ENCODE measurements around the gene NSD1.
"Not testable (repeated sequence)": the region's sequence is repeated elsewhere in the genome, so short reads cannot be mapped to it uniquely, and the experiment has no call there.

NSD1 gene

DNA sequence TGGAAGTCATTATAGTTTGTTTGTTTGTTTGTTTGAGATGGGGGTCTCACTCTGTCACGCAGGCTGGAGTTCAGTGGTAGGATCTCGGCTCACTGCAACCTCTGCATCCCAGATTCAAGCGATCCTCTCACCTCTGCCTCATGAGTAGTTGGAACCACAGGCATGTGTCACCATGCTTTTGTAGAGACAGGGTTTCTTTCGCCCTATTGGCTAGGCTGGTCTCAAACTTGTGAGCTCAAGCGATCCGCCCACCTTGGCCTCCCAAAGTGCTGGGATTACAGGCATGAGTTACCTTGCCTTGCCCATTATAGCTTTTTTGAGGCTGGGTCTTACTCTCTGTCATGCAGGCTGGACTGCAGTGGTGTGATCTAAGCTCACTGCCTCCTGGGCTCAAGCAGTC, 28.8 kb downstream of the NSD1 start:
- no peaks in the 10 kb centered on the region for H3K9me3 ChIP-seq (ENCODE audit: control insufficient read depth, low read length)
- no peak overlapping the region for H3K4me3 ChIP-seq (ENCODE audit: low read length)
- no peaks in the 10 kb centered on the region for H3K27me3 ChIP-seq (replicated peaks; ENCODE audit: control insufficient read depth, insufficient read depth, low read length)
- no peaks in the 10 kb centered on the region for H3K4me1 ChIP-seq (ENCODE audit: control insufficient read depth, insufficient read depth, low read length)
- DNase-seq (ENCODE audit: low read depth), result no peak
- H3K9ac ChIP-seq (ENCODE audit: low read length), result no peak overlapping the region
- peaks cover 16% of the 10 kb centered on the region for H3K36me3 ChIP-seq (ENCODE audit: control insufficient read depth, insufficient read depth, low read length, severe bottlenecking)

DNA sequence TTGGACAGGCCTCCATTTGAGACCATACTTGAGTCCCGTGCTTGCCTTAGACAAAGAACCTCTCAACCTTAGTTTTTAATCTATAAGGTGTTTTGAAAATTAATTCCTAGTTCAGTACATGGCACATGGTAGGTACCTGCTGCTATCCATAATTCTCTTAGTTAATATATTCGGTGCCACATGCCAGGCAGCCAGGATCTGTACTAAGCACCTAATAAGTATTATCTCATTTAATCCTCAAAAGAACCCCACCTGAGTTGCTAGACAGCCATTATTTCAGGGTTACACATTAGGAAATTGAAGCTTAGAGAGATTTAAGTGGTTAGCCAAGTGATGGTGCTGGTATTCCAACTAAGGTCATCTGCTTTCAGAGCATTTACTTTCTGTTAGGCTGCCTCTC, 29.9 kb downstream of the NSD1 start:
- H3K9me3 ChIP-seq (ENCODE audit: control insufficient read depth, low read length), result no peaks in the 10 kb centered on the region
- DNase-seq (ENCODE audit: low read depth), result no peak
- H3K4me3 ChIP-seq (ENCODE audit: low read length), result no peak overlapping the region
- no peaks in the 10 kb centered on the region for H3K27me3 ChIP-seq (replicated peaks; ENCODE audit: control insufficient read depth, insufficient read depth, low read length)
- no peak overlapping the region for H3K9ac ChIP-seq (ENCODE audit: low read length)
- H3K36me3 ChIP-seq (ENCODE audit: control insufficient read depth, insufficient read depth, low read length, severe bottlenecking), result peaks cover 19% of the 10 kb centered on the region
- no peaks in the 10 kb centered on the region for H3K4me1 ChIP-seq (ENCODE audit: control insufficient read depth, insufficient read depth, low read length)

DNA sequence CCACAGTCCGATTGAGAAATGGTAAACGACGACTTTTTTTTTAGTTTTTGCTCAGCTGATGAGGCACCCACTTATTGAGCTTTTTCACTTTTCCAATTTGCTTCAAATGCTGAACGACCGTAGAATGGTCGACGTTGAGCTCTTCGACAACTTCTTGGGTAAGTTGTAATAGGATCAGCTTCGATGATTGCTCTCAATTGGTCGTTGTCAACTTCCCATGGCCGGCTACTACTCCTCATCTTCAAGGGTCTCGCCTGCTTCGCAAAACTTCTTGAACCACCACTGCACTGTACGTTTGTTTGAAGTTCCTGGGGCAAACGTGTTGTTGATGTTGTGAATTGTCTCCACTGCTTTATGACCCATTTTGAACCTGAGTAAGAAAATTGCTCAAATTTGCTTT, 35.7 kb downstream of the NSD1 start:
- peaks cover 23% of the 10 kb centered on the region for H3K36me3 ChIP-seq (ENCODE audit: control insufficient read depth, insufficient read depth, low read length, severe bottlenecking)
- no peaks in the 10 kb centered on the region for H3K9me3 ChIP-seq (ENCODE audit: control insufficient read depth, low read length)
- no peak for DNase-seq (ENCODE audit: low read depth)
- no peaks in the 10 kb centered on the region for H3K27me3 ChIP-seq (replicated peaks; ENCODE audit: control insufficient read depth, insufficient read depth, low read length)
- no peak overlapping the region for H3K4me3 ChIP-seq (ENCODE audit: low read length)
- H3K4me1 ChIP-seq (ENCODE audit: control insufficient read depth, insufficient read depth, low read length), result no peaks in the 10 kb centered on the region
- no peak overlapping the region for H3K9ac ChIP-seq (ENCODE audit: low read length)

DNA sequence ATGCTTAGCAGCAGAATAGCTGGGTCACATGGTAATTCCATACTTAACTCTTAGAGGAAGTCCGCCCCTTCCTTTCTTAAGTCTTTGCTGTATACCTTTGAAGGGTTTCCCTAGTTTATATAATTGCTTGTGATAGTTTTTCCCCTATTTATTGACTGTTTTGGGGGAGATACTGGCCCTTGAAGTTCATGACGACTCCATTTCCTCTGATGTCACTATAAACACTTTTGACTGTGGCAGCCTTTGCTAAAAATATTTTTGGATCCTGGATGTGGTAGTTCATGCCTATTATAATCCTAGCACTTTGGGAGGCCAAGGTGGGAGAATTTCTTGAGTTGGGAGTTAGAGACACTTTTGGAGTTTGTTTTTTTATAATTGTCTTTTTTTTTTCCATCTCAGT, 38.4 kb downstream of the NSD1 start:
- peaks cover 4% of the 10 kb centered on the region for H3K4me1 ChIP-seq (ENCODE audit: control insufficient read depth, insufficient read depth, low read length)

DNA sequence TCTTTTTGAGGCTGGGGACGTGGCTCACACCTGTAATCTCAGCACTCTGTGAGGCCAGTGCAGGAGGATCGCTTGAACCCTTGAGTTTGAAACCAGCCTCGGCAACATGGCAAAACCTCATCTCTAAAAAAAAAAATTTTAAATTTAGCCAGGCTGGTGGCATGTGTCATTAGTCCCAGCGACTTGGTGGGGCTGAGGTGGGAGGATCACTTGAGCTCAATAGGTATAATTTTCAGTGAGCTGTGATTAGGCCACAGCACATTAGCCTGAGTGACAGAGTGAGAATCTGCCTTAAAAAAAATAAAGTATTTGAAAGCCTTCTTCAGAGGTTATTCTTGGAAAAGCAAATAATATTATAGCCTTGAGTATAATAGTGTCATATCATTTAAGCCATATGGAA, 41.8 kb downstream of the NSD1 start:
- Histone ChIP-seq H3K9me3 (ENCODE audit: control insufficient read depth, low read length) (no peaks in the 10 kb centered on the region), H3K4me1 (ENCODE audit: control insufficient read depth, insufficient read depth, low read length) (peaks cover 4% of the 10 kb centered on the region), H3K4me3 (ENCODE audit: low read length) (no peak overlapping the region), H3K9ac (ENCODE audit: low read length) (no peak overlapping the region), H3K27me3 (replicated peaks; ENCODE audit: control insufficient read depth, insufficient read depth, low read length) (no peaks in the 10 kb centered on the region), H3K36me3 (ENCODE audit: control insufficient read depth, insufficient read depth, low read length, severe bottlenecking) (peaks cover 7% of the 10 kb centered on the region)
- no peak for DNase-seq (ENCODE audit: low read depth)

More for the DNA sequence above, 38.4 kb downstream of the NSD1 start:
- DNase-seq (ENCODE audit: low read depth), result no peak
- Histone ChIP-seq H3K4me3 (ENCODE audit: low read length) (no peak overlapping the region), H3K27me3 (replicated peaks; ENCODE audit: control insufficient read depth, insufficient read depth, low read length) (no peaks in the 10 kb centered on the region), H3K9me3 (ENCODE audit: control insufficient read depth, low read length) (no peaks in the 10 kb centered on the region), H3K36me3 (ENCODE audit: control insufficient read depth, insufficient read depth, low read length, severe bottlenecking) (peaks cover 18% of the 10 kb centered on the region), H3K9ac (ENCODE audit: low read length) (no peak overlapping the region)

DNA sequence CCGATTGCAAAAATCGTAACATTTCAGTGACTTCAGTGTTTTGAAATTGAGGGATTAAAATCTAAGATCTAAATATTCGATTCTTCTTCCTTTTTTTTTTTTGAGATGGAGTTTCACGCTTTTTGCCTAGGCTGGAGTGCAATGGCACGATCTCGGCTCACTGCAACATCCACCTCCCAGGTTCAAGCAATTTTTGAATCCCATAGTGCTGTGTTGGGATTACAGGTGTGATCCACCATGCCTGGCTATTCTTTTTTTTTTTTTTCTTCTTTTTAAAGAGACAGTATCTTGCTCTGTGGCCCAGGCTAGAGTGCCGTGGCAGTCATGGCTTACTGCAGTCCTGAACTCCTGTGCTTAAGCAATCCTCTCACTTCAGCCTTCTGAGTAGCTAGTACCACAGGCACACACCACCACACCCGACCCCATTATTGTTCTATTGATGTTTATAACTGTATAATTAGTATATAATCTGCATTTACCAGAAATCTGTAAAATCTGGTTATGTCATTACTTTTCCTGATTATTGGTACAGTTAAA, 42.7 kb downstream of the NSD1 start:
- Histone ChIP-seq H3K4me3 (ENCODE audit: low read length) (no peak overlapping the region), H3K4me1 (ENCODE audit: control insufficient read depth, insufficient read depth, low read length) (peaks cover 4% of the 10 kb centered on the region), H3K27me3 (replicated peaks; ENCODE audit: control insufficient read depth, insufficient read depth, low read length) (no peaks in the 10 kb centered on the region), H3K9ac (ENCODE audit: low read length) (no peak overlapping the region), H3K36me3 (ENCODE audit: control insufficient read depth, insufficient read depth, low read length, severe bottlenecking) (peaks cover 5% of the 10 kb centered on the region), H3K9me3 (ENCODE audit: control insufficient read depth, low read length) (no peaks in the 10 kb centered on the region)
- no peak for DNase-seq (ENCODE audit: low read depth)

DNA sequence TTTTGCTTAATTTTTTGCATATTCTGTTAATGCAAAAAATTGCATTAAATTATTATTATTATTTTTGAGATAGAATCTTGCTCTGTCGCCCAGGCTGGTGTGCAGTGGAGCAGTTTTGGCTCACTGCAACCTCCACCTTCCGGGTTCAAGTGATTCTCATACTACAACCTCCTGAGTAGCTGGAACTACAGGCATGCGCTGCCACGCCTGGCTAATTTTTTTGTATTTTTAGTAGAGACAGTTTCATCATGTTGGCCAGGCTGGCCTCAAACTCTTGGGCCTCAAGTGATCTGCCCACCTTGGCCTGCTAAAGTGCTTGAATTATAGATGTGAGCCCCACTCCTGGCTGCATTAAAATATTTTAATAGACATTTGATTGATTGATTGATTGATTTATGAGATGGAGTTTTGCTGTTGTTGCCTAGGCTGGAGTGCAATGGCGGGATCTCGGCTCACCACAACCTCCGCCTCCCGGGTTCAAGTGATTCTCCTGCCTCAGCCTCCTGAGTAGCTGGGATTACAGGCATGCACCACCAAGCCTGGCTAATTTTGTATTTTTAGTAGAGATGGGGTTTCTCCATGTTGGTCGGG, 44.4 kb downstream of the NSD1 start:
- not testable (repeated sequence) for H3K9me3 ChIP-seq (ENCODE audit: control insufficient read depth, low read length)

DNA sequence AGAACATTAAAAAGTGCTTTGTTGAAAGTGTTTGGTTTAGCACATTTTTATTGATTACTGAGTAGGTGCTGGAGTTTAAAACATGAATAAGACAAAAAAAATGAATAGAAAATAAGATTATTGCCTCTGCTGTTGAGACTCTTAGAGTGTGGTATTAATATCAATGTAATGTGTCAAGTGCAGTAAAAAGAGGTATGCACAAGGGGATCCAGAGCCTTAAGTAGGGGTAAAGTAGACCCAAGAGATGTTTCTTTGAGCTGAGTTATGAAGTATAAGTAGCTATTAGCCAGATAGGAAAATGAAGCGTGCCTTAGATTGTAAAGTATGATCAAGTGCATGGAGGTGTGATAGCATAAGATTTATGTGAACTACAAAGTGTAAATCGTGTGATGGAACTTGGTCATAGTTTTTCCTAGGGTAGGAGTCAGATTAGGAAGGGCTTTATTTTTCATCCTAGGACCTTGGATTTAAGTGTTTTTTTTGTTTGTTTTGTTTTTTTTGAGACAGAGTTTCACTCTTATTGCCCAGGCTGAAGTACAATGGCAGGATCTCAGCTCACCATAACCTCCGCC, 45.2 kb downstream of the NSD1 start:
- no peaks in the 10 kb centered on the region for H3K9me3 ChIP-seq (ENCODE audit: control insufficient read depth, low read length)
- DNase-seq (ENCODE audit: low read depth), result no peak
- H3K36me3 ChIP-seq (ENCODE audit: control insufficient read depth, insufficient read depth, low read length, severe bottlenecking), result peaks cover 2% of the 10 kb centered on the region
- no peak overlapping the region for H3K4me3 ChIP-seq (ENCODE audit: low read length)
- H3K27me3 ChIP-seq (replicated peaks; ENCODE audit: control insufficient read depth, insufficient read depth, low read length), result no peaks in the 10 kb centered on the region
- peaks cover 4% of the 10 kb centered on the region for H3K4me1 ChIP-seq (ENCODE audit: control insufficient read depth, insufficient read depth, low read length)
- H3K9ac ChIP-seq (ENCODE audit: low read length), result no peak overlapping the region

More for the DNA sequence above, 44.4 kb downstream of the NSD1 start:
- H3K4me3 ChIP-seq (ENCODE audit: low read length); DNase-seq (ENCODE audit: low read depth); H3K4me1 ChIP-seq (ENCODE audit: control insufficient read depth, insufficient read depth, low read length); H3K27me3 ChIP-seq (replicated peaks; ENCODE audit: control insufficient read depth, insufficient read depth, low read length); H3K36me3 ChIP-seq (ENCODE audit: control insufficient read depth, insufficient read depth, low read length, severe bottlenecking); H3K9ac ChIP-seq (ENCODE audit: low read length): not testable (repeated sequence)

DNA sequence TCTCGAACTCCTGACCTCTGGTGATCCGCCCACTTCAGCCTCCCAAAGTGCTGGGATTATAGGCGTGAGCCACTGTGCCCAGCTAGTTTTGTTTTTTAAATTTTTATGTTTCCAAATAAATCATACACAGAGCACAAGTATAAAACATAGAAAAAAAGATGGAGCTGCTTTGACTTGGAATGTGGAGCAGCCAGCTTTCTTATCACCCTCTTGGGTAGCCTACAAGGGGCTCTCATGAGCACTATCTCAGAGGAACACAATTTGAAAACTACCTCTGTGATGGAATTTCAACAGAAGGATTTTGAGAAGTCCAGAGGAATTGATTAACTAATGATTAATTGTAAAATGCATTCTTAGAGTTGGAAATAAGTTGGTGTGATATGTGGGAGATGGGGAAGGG, 45.9 kb downstream of the NSD1 start:
- Histone ChIP-seq H3K4me1 (ENCODE audit: control insufficient read depth, insufficient read depth, low read length) (peaks cover 4% of the 10 kb centered on the region), H3K9me3 (ENCODE audit: control insufficient read depth, low read length) (no peaks in the 10 kb centered on the region), H3K9ac (ENCODE audit: low read length) (no peak overlapping the region), H3K27me3 (replicated peaks; ENCODE audit: control insufficient read depth, insufficient read depth, low read length) (no peaks in the 10 kb centered on the region), H3K36me3 (ENCODE audit: control insufficient read depth, insufficient read depth, low read length, severe bottlenecking) (peaks cover 2% of the 10 kb centered on the region), H3K4me3 (ENCODE audit: low read length) (no peak overlapping the region)
- DNase-seq (ENCODE audit: low read depth), result no peak

DNA sequence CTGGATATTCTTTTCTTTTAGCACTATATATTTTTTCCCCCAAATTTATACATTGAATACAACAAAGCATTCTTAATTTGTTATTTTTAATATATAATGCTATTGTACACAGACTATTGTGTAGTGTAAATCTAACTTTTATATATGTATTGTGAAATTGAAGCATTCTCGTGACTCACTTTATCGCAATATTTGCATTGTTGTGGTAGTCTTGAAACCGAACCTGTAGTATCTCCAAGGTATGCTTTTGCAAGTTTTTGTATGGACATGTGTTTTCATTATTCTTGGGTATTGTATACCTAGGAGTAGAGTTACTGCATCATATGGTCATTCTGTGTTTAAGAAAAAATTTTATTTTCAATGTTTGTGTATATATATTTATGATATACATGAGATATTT, 49.6 kb downstream of the NSD1 start:
- Histone ChIP-seq H3K4me1 (ENCODE audit: control insufficient read depth, insufficient read depth, low read length) (peaks cover 4% of the 10 kb centered on the region), H3K36me3 (ENCODE audit: control insufficient read depth, insufficient read depth, low read length, severe bottlenecking) (peaks cover 10% of the 10 kb centered on the region), H3K9ac (ENCODE audit: low read length) (no peak overlapping the region), H3K4me3 (ENCODE audit: low read length) (no peak overlapping the region), H3K9me3 (ENCODE audit: control insufficient read depth, low read length) (no peaks in the 10 kb centered on the region), H3K27me3 (replicated peaks; ENCODE audit: control insufficient read depth, insufficient read depth, low read length) (no peaks in the 10 kb centered on the region)
- DNase-seq (ENCODE audit: low read depth), result no peak

DNA sequence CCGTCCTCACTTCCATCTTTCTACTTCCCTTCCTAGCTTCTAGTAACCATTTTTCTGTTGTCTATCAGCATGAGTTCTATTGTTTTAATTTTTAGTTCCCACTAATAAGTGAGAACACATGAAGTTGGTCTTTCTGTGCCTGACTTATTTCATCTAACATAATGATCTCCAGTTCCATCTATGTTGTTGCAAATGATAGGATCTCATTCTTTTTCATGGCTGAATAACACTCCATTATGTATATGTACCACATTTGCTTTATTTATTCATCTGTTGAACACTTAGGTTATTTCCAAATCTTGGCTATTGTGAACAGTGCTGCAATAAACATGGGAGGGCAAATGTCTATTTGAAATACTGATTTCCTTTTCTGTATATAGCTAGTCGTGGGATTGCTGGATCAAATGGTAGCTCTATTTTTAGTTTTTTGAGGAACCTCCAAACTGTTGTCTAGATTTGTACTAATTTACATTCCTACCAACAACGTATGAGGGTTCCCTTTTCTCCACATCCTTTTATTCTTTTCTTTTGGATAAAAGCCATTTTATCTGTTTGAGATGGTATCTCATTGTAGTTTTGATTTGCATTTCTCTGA, 50.3 kb downstream of the NSD1 start:
- Histone ChIP-seq H3K9me3 (ENCODE audit: control insufficient read depth, low read length) (no peaks in the 10 kb centered on the region), H3K36me3 (ENCODE audit: control insufficient read depth, insufficient read depth, low read length, severe bottlenecking) (peaks cover 10% of the 10 kb centered on the region), H3K27me3 (replicated peaks; ENCODE audit: control insufficient read depth, insufficient read depth, low read length) (no peaks in the 10 kb centered on the region), H3K4me3 (ENCODE audit: low read length) (no peak overlapping the region), H3K4me1 (ENCODE audit: control insufficient read depth, insufficient read depth, low read length) (peaks cover 8% of the 10 kb centered on the region), H3K9ac (ENCODE audit: low read length) (no peak overlapping the region)
- DNase-seq (ENCODE audit: low read depth), result no peak

All from adipocyte (in vitro differentiated cells).